WTC11 (cell line): ENCODE data around the gene SEMA3F. TPM values are rescaled to one million over a fixed set of nuclear protein-coding genes. Genes with fewer than 3 reads are reported as not detected.

Experiments
- ATAC-seq: fragments of 200-7000 bp; cut with Tn5 transposase; 2 replicates; pipeline ENCODE4 v1.10.0; 2021; ENCODE audit warnings: mild to moderate bottlenecking, moderate library complexity
- CTCF ChIA-PET: fragments of 300-600 bp; sonication (Branson Sonifier 250); formaldehyde crosslinking; loops from one replicate; lab custom pipeline; 2021; ENCODE audit warnings: antibody characterized with exemption; lab: Charles Lee
- POLR2A ChIA-PET: fragments of 350-600 bp; sonication (Branson Sonifier 250); formaldehyde crosslinking; loops from one replicate; lab custom pipeline; 2021; ENCODE audit warnings: antibody characterized with exemption; lab: Charles Lee
- DNase-seq: peaks from one replicate; pipeline ENCODE4 v3.0.0; 2021; ENCODE audit warnings: low spot score
- H3K27ac Mint-ChIP-seq: 2 replicates; pipeline ENCODE4 v1.8.0; 2021; ENCODE audit warnings: mixed read lengths
- H3K27me3 Mint-ChIP-seq: 2 replicates; pipeline ENCODE4 v1.8.0; 2021; ENCODE audit warnings: low read depth, mild to moderate bottlenecking, moderate library complexity, mixed read lengths
- H3K36me3 Mint-ChIP-seq: 2 replicates; pipeline ENCODE4 v1.8.0; 2021; ENCODE audit warnings: mixed read lengths
- H3K4me1 Mint-ChIP-seq: 2 replicates; pipeline ENCODE4 v1.8.0; 2022; ENCODE audit warnings: mixed read lengths
- H3K4me3 Mint-ChIP-seq: 2 replicates; pipeline ENCODE4 v1.8.0; 2021; ENCODE audit warnings: mild to moderate bottlenecking, moderate library complexity, mixed read lengths
- H3K9me3 Mint-ChIP-seq: 2 replicates; pipeline ENCODE4 v1.8.0; 2021; ENCODE audit warnings: mixed read lengths
- IRF2 ChIP-seq: sonication (generic); formaldehyde crosslinking; IDR thresholded peaks from 2 replicates; pipeline ENCODE4 v1.8.0; 2022; ENCODE audit warnings: low read depth, missing genetic modification reagents, borderline replicate concordance
- NFE2L1 ChIP-seq: sonication (generic); formaldehyde crosslinking; IDR thresholded peaks from 2 replicates; pipeline ENCODE4 v1.8.1; 2023; ENCODE audit warnings: missing genetic modification reagents
- NR1H2 ChIP-seq: sonication (generic); formaldehyde crosslinking; IDR thresholded peaks from 2 replicates; pipeline ENCODE4 v1.9.0; 2021; ENCODE audit warnings: mild to moderate bottlenecking, moderate library complexity, missing genetic modification reagents
- ZNF121 ChIP-seq: sonication (generic); formaldehyde crosslinking; IDR thresholded peaks from 2 replicates; pipeline ENCODE4 v1.8.0; 2023; ENCODE audit warnings: missing genetic modification reagents
- ZNF232 ChIP-seq: sonication (generic); formaldehyde crosslinking; IDR thresholded peaks from 2 replicates; pipeline ENCODE4 v1.8.0; 2022; ENCODE audit warnings: mild to moderate bottlenecking, missing genetic modification reagents
- total RNA-seq: library from RNA; stranded (reverse); gene quantifications from 3 replicates; pipeline ENCODE4 v1.2.3, GENCODE V29; 2021
- TF ChIP-seq, protein P1 (sequence below): sonication (generic); formaldehyde crosslinking; IDR thresholded peaks from 2 replicates; pipeline ENCODE4 v1.8.1; 2023; ENCODE audit warnings: mild to moderate bottlenecking, missing genetic modification reagents
- TF ChIP-seq, protein P2 (sequence below): sonication (generic); formaldehyde crosslinking; IDR thresholded peaks from 2 replicates; pipeline ENCODE4 v1.8.1; 2022; ENCODE audit warnings: low read depth, mild to moderate bottlenecking, moderate library complexity, missing genetic modification reagents, borderline replicate concordance
- TF ChIP-seq, protein P3 (sequence below): sonication (generic); formaldehyde crosslinking; IDR thresholded peaks from 2 replicates; pipeline ENCODE4 v1.8.1; 2023; ENCODE audit warnings: mild to moderate bottlenecking, missing genetic modification reagents
- TF ChIP-seq, protein P4 (sequence below): sonication (generic); formaldehyde crosslinking; IDR thresholded peaks from 2 replicates; pipeline ENCODE4 v1.8.0; 2022; ENCODE audit warnings: mild to moderate bottlenecking, missing genetic modification reagents
- TF ChIP-seq, protein P5 (sequence below): sonication (generic); formaldehyde crosslinking; IDR thresholded peaks from 2 replicates; pipeline ENCODE4 v1.8.1; 2023; ENCODE audit warnings: mild to moderate bottlenecking, missing genetic modification reagents, borderline replicate concordance

The SEMA3F gene
- total RNA-seq, 1 experiment from 2014 or later, result 49.0 TPM

DNA sequence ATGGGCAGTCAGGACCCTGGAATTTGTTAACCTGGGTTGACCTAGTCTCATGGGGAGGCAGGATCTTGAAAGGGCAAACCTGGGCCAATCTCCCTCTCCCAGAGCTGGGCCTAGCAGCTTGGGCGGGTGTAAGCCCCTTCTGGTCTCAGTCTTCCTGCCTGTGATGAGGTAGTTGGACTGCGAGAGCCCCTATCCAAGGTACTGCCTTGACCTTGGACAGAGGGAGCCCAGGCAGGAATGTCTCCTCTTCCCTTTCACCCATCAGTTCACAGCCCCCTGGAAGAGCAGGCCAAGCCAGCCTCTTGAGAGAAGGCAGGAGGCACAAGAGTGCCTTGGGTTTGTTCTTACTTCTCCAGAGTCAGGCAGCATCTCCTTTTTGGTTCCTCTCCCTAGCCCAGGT, 24.7 kb upstream of the SEMA3F start:
- Mint-ChIP-seq H3K36me3 (no peaks in the 10 kb centered on the region), H3K9me3 (no peaks in the 10 kb centered on the region), H3K4me1 (peaks cover 16% of the 10 kb centered on the region), H3K27ac (no peak overlapping the region), H3K27me3 (no peaks in the 10 kb centered on the region), H3K4me3 (no peak overlapping the region)
- TF ChIP-seq, protein P1, sequence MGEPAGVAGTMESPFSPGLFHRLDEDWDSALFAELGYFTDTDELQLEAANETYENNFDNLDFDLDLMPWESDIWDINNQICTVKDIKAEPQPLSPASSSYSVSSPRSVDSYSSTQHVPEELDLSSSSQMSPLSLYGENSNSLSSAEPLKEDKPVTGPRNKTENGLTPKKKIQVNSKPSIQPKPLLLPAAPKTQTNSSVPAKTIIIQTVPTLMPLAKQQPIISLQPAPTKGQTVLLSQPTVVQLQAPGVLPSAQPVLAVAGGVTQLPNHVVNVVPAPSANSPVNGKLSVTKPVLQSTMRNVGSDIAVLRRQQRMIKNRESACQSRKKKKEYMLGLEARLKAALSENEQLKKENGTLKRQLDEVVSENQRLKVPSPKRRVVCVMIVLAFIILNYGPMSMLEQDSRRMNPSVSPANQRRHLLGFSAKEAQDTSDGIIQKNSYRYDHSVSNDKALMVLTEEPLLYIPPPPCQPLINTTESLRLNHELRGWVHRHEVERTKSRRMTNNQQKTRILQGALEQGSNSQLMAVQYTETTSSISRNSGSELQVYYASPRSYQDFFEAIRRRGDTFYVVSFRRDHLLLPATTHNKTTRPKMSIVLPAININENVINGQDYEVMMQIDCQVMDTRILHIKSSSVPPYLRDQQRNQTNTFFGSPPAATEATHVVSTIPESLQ (CRISPR knock-in tag), result no peak
- ChIA-PET POLR2A (no interaction called here), CTCF (interaction anchor here (0.7 to 2.1 kb wide), 4 partner anchors 8 to 26 kb away, joined by 3 to 5 read pairs (median 4); no protein-coding TSS in a partner anchor)
- no peak for ATAC-seq
- no peak for DNase-seq

DNA sequence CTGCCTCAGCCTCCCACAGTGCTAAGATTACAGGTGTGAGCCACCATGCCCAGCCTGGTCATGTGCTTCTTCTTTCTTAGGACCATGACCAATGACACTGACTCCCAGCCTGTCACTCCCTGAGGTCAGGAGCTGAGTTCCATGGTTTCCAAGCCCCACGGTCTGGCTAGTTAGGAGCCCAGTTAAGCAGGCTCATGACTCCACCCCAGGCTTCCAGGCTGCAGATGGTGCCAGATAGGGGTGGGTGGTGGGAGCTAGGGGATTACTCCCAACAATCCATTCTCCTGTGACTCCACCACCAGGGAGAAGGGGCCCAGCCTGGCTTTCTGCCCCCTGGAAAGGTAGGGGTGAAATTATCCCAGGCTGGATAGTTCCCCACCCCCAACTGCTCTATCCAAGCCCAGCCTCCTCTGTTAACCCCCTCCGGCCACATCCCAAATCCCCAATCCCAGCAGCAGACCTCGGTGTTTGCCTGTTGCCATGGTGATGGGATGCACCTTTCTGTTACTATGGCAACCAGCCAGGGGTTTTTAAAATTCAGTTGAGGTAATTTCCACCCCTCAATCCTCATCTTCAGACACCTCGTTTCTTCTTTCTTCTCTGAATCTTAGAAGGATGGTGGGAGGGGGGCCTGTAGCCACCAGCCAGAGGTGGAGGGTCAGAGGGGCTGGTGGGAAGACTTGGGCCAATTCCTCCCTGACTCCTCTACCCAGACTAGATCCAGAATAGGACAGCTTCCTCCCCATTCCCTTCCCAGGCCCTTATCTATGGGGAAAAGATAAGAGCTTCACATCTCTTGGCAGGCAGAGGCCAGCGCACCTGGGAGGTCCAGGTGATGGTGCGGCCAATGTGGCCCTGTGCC, 22.5 kb upstream of the SEMA3F start:
- DNase-seq (peak; percentile 49), ATAC-seq (peak; percentile 62)
- Mint-ChIP-seq H3K9me3 (no peaks in the 10 kb centered on the region), H3K4me3 (no peak overlapping the region), H3K27me3 (no peaks in the 10 kb centered on the region), H3K4me1 (peaks cover 16% of the 10 kb centered on the region), H3K36me3 (no peaks in the 10 kb centered on the region), H3K27ac (no peak overlapping the region)
- CTCF ChIA-PET, result interaction anchor here (1.8 to 2.1 kb wide), 2 partner anchors 12 to 59 kb away, joined by 5 to 8 read pairs; no protein-coding TSS in a partner anchor
- POLR2A ChIA-PET, result no interaction called here
- no peak for TF ChIP-seq NR1H2 (CRISPR knock-in tag)
- TF ChIP-seq, protein P2, sequence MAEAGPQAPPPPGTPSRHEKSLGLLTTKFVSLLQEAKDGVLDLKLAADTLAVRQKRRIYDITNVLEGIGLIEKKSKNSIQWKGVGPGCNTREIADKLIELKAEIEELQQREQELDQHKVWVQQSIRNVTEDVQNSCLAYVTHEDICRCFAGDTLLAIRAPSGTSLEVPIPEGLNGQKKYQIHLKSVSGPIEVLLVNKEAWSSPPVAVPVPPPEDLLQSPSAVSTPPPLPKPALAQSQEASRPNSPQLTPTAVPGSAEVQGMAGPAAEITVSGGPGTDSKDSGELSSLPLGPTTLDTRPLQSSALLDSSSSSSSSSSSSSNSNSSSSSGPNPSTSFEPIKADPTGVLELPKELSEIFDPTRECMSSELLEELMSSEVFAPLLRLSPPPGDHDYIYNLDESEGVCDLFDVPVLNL (CRISPR knock-in tag), result no peak
- no peak for TF ChIP-seq ZNF232 (CRISPR knock-in tag)
- no peak for TF ChIP-seq IRF2 (CRISPR knock-in tag)
- TF ChIP-seq, protein P3, sequence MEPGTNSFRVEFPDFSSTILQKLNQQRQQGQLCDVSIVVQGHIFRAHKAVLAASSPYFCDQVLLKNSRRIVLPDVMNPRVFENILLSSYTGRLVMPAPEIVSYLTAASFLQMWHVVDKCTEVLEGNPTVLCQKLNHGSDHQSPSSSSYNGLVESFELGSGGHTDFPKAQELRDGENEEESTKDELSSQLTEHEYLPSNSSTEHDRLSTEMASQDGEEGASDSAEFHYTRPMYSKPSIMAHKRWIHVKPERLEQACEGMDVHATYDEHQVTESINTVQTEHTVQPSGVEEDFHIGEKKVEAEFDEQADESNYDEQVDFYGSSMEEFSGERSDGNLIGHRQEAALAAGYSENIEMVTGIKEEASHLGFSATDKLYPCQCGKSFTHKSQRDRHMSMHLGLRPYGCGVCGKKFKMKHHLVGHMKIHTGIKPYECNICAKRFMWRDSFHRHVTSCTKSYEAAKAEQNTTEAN (CRISPR knock-in tag), result no peak
- TF ChIP-seq, protein P4, sequence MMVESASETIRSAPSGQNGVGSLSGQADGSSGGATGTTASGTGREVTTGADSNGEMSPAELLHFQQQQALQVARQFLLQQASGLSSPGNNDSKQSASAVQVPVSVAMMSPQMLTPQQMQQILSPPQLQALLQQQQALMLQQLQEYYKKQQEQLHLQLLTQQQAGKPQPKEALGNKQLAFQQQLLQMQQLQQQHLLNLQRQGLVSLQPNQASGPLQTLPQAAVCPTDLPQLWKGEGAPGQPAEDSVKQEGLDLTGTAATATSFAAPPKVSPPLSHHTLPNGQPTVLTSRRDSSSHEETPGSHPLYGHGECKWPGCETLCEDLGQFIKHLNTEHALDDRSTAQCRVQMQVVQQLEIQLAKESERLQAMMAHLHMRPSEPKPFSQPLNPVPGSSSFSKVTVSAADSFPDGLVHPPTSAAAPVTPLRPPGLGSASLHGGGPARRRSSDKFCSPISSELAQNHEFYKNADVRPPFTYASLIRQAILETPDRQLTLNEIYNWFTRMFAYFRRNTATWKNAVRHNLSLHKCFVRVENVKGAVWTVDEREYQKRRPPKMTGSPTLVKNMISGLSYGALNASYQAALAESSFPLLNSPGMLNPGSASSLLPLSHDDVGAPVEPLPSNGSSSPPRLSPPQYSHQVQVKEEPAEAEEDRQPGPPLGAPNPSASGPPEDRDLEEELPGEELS (CRISPR knock-in tag), result no peak
- TF ChIP-seq, protein P5, sequence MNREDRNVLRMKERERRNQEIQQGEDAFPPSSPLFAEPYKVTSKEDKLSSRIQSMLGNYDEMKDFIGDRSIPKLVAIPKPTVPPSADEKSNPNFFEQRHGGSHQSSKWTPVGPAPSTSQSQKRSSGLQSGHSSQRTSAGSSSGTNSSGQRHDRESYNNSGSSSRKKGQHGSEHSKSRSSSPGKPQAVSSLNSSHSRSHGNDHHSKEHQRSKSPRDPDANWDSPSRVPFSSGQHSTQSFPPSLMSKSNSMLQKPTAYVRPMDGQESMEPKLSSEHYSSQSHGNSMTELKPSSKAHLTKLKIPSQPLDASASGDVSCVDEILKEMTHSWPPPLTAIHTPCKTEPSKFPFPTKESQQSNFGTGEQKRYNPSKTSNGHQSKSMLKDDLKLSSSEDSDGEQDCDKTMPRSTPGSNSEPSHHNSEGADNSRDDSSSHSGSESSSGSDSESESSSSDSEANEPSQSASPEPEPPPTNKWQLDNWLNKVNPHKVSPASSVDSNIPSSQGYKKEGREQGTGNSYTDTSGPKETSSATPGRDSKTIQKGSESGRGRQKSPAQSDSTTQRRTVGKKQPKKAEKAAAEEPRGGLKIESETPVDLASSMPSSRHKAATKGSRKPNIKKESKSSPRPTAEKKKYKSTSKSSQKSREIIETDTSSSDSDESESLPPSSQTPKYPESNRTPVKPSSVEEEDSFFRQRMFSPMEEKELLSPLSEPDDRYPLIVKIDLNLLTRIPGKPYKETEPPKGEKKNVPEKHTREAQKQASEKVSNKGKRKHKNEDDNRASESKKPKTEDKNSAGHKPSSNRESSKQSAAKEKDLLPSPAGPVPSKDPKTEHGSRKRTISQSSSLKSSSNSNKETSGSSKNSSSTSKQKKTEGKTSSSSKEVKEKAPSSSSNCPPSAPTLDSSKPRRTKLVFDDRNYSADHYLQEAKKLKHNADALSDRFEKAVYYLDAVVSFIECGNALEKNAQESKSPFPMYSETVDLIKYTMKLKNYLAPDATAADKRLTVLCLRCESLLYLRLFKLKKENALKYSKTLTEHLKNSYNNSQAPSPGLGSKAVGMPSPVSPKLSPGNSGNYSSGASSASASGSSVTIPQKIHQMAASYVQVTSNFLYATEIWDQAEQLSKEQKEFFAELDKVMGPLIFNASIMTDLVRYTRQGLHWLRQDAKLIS (CRISPR knock-in tag), result no peak
- TF ChIP-seq ZNF121 (CRISPR knock-in tag), result no peak
- TF ChIP-seq NFE2L1 (CRISPR knock-in tag), result no peak
